A673 (cell line): ENCODE results near the gene CYP2A7.
"Not testable (repeated sequence)": the region's sequence is repeated elsewhere in the genome, so short reads cannot be mapped to it uniquely, and the experiment has no call there.

ENCODE experiments used
- CTCF ChIP-seq: fragments of 300-800, 200-600 bp; sonication (generic); conservative IDR thresholded peaks from 2 replicates; pipeline ENCODE4 v1.5.1; 2017; ENCODE audit warnings: low read depth, mild to moderate bottlenecking, antibody characterized with exemption, low read length, moderate library complexity, mixed read lengths
- EZH2 ChIP-seq: fragments of 200-600 bp; sonication (generic); IDR thresholded peaks from 2 replicates; pipeline ENCODE4 v1.6.1; 2017; ENCODE audit warnings: borderline replicate concordance, low read depth, mild to moderate bottlenecking, mixed read lengths, antibody characterized with exemption, low read length; ENCODE audit not compliant: poor library complexity, severe bottlenecking

GRCh38 chr19:40879349-40879748 lies 2.7 kb downstream of the CYP2A7 start:
- not testable (repeated sequence) for TF ChIP-seq CTCF, EZH2
